MCF 10A (cell line): ENCODE data around the gene APLP1. TPM values are rescaled to one million over a fixed set of nuclear protein-coding genes. Genes with fewer than 3 reads are reported as not detected.

Experiments used
- BruUV-seq: library from RNA; stranded (reverse); fragments of 400-500 nt; replicated peaks from 2 replicates; lab custom pipeline; 2021; lab: Mats Ljungman, UMichigan
- CTCF ChIA-PET: fragments of 300-600 bp; sonication (Branson Sonifier 250); formaldehyde crosslinking; extraction: SDS; loops from one replicate; lab custom pipeline; 2021; ENCODE audit warnings: antibody characterized with exemption, inconsistent platforms; lab: Yijun Ruan, JAX
- POLR2A ChIA-PET: fragments of 300-600, 350-650 bp; sonication (Branson Sonifier 250); formaldehyde crosslinking; extraction: SDS; loops from one replicate; lab custom pipeline; 2020; ENCODE audit warnings: antibody characterized with exemption, inconsistent platforms; lab: Yijun Ruan, JAX
- DNase-seq: peaks from one replicate; pipeline ENCODE4 v3.0.0-alpha.2; 2018; ENCODE audit not compliant: unreplicated experiment
- H3K27ac Mint-ChIP-seq: one replicate; pipeline ENCODE4 v1.8.0; 2022; ENCODE audit warnings: mild to moderate bottlenecking, low read depth, mixed read lengths; ENCODE audit not compliant: unreplicated experiment
- H3K27me3 Mint-ChIP-seq: one replicate; pipeline ENCODE4 v1.8.0; 2022; ENCODE audit warnings: mixed read lengths; ENCODE audit not compliant: insufficient read depth, unreplicated experiment
- H3K36me3 Mint-ChIP-seq: one replicate; pipeline ENCODE4 v1.8.0; 2022; ENCODE audit warnings: mild to moderate bottlenecking, moderate library complexity, mixed read lengths; ENCODE audit not compliant: insufficient read depth, unreplicated experiment
- H3K4me1 Mint-ChIP-seq: one replicate; pipeline ENCODE4 v1.8.0; 2022; ENCODE audit warnings: mixed read lengths; ENCODE audit not compliant: insufficient read depth, unreplicated experiment
- H3K4me3 Mint-ChIP-seq: one replicate; pipeline ENCODE4 v1.8.0; 2022; ENCODE audit warnings: mild to moderate bottlenecking, moderate library complexity, mixed read lengths; ENCODE audit not compliant: unreplicated experiment
- H3K9me3 Mint-ChIP-seq: one replicate; pipeline ENCODE4 v1.8.0; 2022; ENCODE audit warnings: mixed read lengths; ENCODE audit not compliant: unreplicated experiment
- intact Hi-C: fragments of 100-400 bp; cut with micrococcal nuclease; formaldehyde crosslinking; loops from 2 replicates; pipeline ENCODE4 v1.14.1; 2022
- total RNA-seq: library from RNA; stranded (reverse); gene quantifications from 2 replicates; pipeline ENCODE4 v1.2.3, GENCODE V29; 2022
- TF ChIP-seq, protein P1 (sequence below): fragments of 200-600 bp; IDR thresholded peaks from one replicate; pipeline ENCODE4 v1.8.0; 2022; ENCODE audit warnings: antibody characterized with exemption, mild to moderate bottlenecking; ENCODE audit not compliant: unreplicated experiment

Gene APLP1
- total RNA-seq, 1 experiment from 2014 or later = 2.4 TPM

DNA sequence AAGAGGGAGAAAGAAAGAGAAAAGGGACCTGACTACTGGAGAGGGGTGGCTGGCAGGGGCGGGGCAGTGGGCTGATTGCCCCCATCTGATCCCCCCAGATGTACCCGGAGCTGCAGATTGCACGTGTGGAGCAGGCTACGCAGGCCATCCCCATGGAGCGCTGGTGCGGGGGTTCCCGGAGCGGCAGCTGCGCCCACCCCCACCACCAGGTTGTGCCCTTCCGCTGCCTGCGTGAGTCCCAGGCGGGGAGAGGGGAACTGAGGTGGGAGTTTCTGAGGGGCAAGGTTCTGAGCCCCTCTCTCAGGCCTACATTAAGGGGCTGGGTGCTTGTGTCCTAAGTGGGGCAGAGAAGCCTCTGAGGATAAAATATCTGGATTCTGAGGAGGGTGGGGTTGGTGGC, 2.4 kb downstream of the APLP1 start:
- TF ChIP-seq, protein P1, sequence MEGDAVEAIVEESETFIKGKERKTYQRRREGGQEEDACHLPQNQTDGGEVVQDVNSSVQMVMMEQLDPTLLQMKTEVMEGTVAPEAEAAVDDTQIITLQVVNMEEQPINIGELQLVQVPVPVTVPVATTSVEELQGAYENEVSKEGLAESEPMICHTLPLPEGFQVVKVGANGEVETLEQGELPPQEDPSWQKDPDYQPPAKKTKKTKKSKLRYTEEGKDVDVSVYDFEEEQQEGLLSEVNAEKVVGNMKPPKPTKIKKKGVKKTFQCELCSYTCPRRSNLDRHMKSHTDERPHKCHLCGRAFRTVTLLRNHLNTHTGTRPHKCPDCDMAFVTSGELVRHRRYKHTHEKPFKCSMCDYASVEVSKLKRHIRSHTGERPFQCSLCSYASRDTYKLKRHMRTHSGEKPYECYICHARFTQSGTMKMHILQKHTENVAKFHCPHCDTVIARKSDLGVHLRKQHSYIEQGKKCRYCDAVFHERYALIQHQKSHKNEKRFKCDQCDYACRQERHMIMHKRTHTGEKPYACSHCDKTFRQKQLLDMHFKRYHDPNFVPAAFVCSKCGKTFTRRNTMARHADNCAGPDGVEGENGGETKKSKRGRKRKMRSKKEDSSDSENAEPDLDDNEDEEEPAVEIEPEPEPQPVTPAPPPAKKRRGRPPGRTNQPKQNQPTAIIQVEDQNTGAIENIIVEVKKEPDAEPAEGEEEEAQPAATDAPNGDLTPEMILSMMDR = no peak
- DNase-seq = no peak
- Mint-ChIP-seq H3K4me3 (no peak overlapping the region), H3K27ac (no peak overlapping the region), H3K4me1 (peaks cover 6% of the 10 kb centered on the region), H3K36me3 (no peaks in the 10 kb centered on the region), H3K9me3 (no peaks in the 10 kb centered on the region), H3K27me3 (peaks cover 23% of the 10 kb centered on the region)
- BruUV-seq = no TSS peak
- intact Hi-C loops = no loop called here
- ChIA-PET POLR2A (interaction anchor here (1.3 kb wide), 1 partner anchor 9 kb away, joined by 3 read pairs; no protein-coding TSS in a partner anchor), CTCF (no interaction called here)

DNA sequence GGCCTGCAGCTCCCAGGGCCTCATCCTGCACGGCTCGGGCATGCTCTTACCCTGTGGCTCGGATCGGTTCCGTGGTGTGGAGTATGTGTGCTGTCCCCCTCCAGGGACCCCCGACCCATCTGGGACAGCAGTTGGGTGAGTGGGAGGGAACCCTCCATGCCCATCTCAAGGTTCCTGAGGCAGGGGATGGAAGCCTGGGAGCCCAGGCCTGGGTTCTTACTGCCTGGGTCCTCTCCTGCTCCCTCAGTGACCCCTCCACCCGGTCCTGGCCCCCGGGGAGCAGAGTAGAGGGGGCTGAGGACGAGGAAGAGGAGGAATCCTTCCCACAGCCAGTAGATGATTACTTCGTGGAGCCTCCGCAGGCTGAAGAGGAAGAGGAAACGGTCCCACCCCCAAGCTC, 3.2 kb downstream of the APLP1 start:
- no peak overlapping the region for H3K27ac Mint-ChIP-seq
- ChIA-PET POLR2A (interaction anchor here (0.7 kb wide), 1 partner anchor 89 kb away, joined by 3 read pairs; no protein-coding TSS in a partner anchor), CTCF (interaction anchor here (0.7 kb wide), 1 partner anchor 200 kb away, joined by 4 read pairs; no protein-coding TSS in a partner anchor)
- H3K27me3 Mint-ChIP-seq = peaks cover 15% of the 10 kb centered on the region
- no peak for DNase-seq
- intact Hi-C loops = no loop called here
- no peaks in the 10 kb centered on the region for H3K36me3 Mint-ChIP-seq
- TF ChIP-seq, protein P1 = no peak
- H3K4me1 Mint-ChIP-seq = peaks cover 6% of the 10 kb centered on the region
- H3K9me3 Mint-ChIP-seq = no peaks in the 10 kb centered on the region
- H3K4me3 Mint-ChIP-seq = no peak overlapping the region
- BruUV-seq = no TSS peak

DNA sequence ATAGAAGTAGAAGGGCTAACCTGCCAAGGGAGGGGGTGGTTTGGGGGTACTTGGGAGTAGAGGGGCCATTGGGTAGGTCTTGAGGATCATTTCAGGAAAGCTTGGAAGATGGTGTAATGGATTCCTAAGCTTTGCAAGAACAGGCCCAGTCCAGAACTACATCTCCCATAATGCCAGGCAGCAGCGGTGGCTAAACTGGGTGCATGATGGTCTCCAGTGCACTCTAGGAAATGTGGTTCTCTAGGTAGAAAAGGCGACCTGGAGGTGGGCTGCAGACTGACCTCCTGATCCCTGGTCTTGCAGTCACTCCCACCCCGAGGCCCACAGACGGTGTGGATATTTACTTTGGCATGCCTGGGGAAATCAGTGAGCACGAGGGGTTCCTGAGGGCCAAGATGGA, 3.8 kb downstream of the APLP1 start:
- DNase-seq = no peak

DNA sequence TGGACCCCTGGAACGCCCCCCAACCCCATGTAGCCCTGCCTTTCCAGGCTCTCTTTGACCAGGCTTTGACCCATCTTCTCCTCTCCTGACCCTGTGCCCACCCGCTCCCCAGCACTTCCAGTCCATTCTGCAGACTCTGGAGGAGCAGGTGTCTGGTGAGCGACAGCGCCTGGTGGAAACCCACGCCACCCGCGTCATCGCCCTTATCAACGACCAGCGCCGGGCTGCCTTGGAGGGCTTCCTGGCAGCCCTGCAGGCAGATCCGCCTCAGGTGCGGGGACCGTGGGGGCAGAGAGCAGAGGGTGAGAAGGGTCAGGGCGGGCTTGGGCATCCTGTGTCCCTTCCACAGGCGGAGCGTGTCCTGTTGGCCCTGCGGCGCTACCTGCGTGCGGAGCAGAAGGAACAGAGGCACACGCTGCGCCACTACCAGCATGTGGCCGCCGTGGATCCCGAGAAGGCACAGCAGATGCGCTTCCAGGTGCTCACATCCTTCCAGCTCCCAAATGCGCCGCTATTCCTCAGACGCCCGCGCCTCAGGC, 6.1 kb downstream of the APLP1 start:
- CTCF ChIA-PET = interaction anchor here (0.6 kb wide), 1 partner anchor 308 kb away, joined by 5 read pairs; no protein-coding TSS in a partner anchor
- H3K27ac Mint-ChIP-seq = no peak overlapping the region
- intact Hi-C loops = no loop called here

More for the DNA sequence above, 3.8 kb downstream of the APLP1 start:
- H3K27ac Mint-ChIP-seq = no peak overlapping the region
- peaks cover 6% of the 10 kb centered on the region for H3K4me1 Mint-ChIP-seq
- peaks cover 9% of the 10 kb centered on the region for H3K27me3 Mint-ChIP-seq
- H3K36me3 Mint-ChIP-seq = no peaks in the 10 kb centered on the region
- H3K4me3 Mint-ChIP-seq = no peak overlapping the region
- TF ChIP-seq, protein P1 = no peak
- ChIA-PET CTCF (no interaction called here), POLR2A (interaction anchor here (0.7 kb wide), 1 partner anchor 90 kb away, joined by 3 read pairs; no protein-coding TSS in a partner anchor)
- intact Hi-C loops = no loop called here
- BruUV-seq = no TSS peak
- no peaks in the 10 kb centered on the region for H3K9me3 Mint-ChIP-seq

More for the DNA sequence above, 6.1 kb downstream of the APLP1 start:
- Mint-ChIP-seq H3K4me3 (no peak overlapping the region), H3K27me3 (peaks cover 4% of the 10 kb centered on the region), H3K9me3 (no peaks in the 10 kb centered on the region), H3K4me1 (peaks cover 7% of the 10 kb centered on the region), H3K36me3 (no peaks in the 10 kb centered on the region)
- BruUV-seq = no TSS peak
- no peak for DNase-seq
- POLR2A ChIA-PET = no interaction called here
- TF ChIP-seq, protein P1 = no peak
